Mesendoderm (in vitro differentiated cells): ENCODE results near the gene CANX.

ENCODE experiments used
- DNase-seq: peaks from one replicate; pipeline ENCODE4 v3.0.0; 2013
- H2AK5ac ChIP-seq: 2 replicates; pipeline ENCODE4 v1.6.1; 2013; ENCODE audit warnings: low read length, inconsistent platforms
- H2BK120ac ChIP-seq: 2 replicates; pipeline ENCODE4 v1.6.1; 2013; ENCODE audit warnings: low read depth, mild to moderate bottlenecking, low read length, moderate library complexity, mixed read lengths
- H2BK15ac ChIP-seq: replicated peaks from 2 replicates; pipeline ENCODE4 v1.6.1; 2013; ENCODE audit warnings: low read depth, mild to moderate bottlenecking, moderate library complexity
- H2BK5ac ChIP-seq: 2 replicates; pipeline ENCODE4 v1.6.1; 2013; ENCODE audit warnings: low read length, inconsistent platforms
- H3K18ac ChIP-seq: 2 replicates; pipeline ENCODE4 v1.6.1; 2013; ENCODE audit warnings: mild to moderate bottlenecking, low read length, mixed read lengths
- H3K23ac ChIP-seq: one replicate; pipeline ENCODE4 v1.6.1; 2013; ENCODE audit warnings: low read length
- H3K27ac ChIP-seq: 2 replicates; pipeline ENCODE4 v1.5.1; 2013; ENCODE audit warnings: low read depth, mild to moderate bottlenecking, inconsistent platforms, low read length, moderate library complexity
- H3K27me3 ChIP-seq: 2 replicates; pipeline ENCODE4 v1.6.1; 2013; ENCODE audit warnings: low read length, control low read depth, mild to moderate bottlenecking, inconsistent platforms; ENCODE audit not compliant: insufficient read depth, poor library complexity
- H3K36me3 ChIP-seq: 2 replicates; pipeline ENCODE4 v1.6.1; 2013; ENCODE audit warnings: low read length, inconsistent platforms; ENCODE audit not compliant: control insufficient read depth, insufficient read depth
- H3K4ac ChIP-seq: one replicate; pipeline ENCODE4 v1.6.1; 2013; ENCODE audit warnings: low read depth, mild to moderate bottlenecking, low read length, moderate library complexity
- H3K4me1 ChIP-seq: 2 replicates; pipeline ENCODE4 v1.6.1; 2013; ENCODE audit warnings: low read depth, low read length, inconsistent platforms; ENCODE audit not compliant: control insufficient read depth
- H3K4me2 ChIP-seq: 2 replicates; pipeline ENCODE4 v1.6.1; 2013; ENCODE audit warnings: low read length
- H3K4me3 ChIP-seq: 2 replicates; pipeline ENCODE4 v1.5.1; 2013; ENCODE audit warnings: mild to moderate bottlenecking, low read length
- H3K56ac ChIP-seq: one replicate; pipeline ENCODE4 v1.6.1; 2013; ENCODE audit warnings: low read length
- H3K79me1 ChIP-seq: 2 replicates; pipeline ENCODE4 v1.6.1; 2013; ENCODE audit warnings: low read length, inconsistent platforms
- H3K79me2 ChIP-seq: 2 replicates; pipeline ENCODE4 v1.6.1; 2013; ENCODE audit warnings: mild to moderate bottlenecking, low read length; ENCODE audit not compliant: control insufficient read depth, insufficient read depth
- H3K9ac ChIP-seq: 2 replicates; pipeline ENCODE4 v1.6.1; 2013; ENCODE audit warnings: low read length, inconsistent platforms
- H4K5ac ChIP-seq: one replicate; pipeline ENCODE4 v1.6.1; 2013; ENCODE audit warnings: low read length
- H4K8ac ChIP-seq: one replicate; pipeline ENCODE4 v1.6.1; 2013; ENCODE audit warnings: low read depth, mild to moderate bottlenecking, control low read depth, low read length, moderate library complexity
- WGBS: extraction: QIAGEN DNeasy Blood & Tissue Kit; methylation state at CpG from one replicate; pipeline ENCODE4 v1.1.7; 2013; ENCODE audit warnings: low lambda C conversion rate, missing lambda C conversion rate; ENCODE audit not compliant: insufficient coverage; ENCODE audit errors: extremely low coverage; 5-methylcytosine and 5-hydroxymethylcytosine counted together

CANX gene

GRCh38 chr5:179716286-179716685, 17.5 kb downstream of the CANX start:
- no CpG with 5 or more reads among the region's 1 CpG for WGBS
- Histone ChIP-seq H3K27me3 (no peaks in the 10 kb centered on the region), H3K36me3 (peaks cover 14% of the 10 kb centered on the region), H3K4ac (no peak overlapping the region), H4K8ac (no peak overlapping the region), H2BK5ac (no peak overlapping the region), H2AK5ac (no peak overlapping the region), H4K5ac (no peak overlapping the region), H3K27ac (no peak overlapping the region), H3K23ac (no peak overlapping the region), H3K79me1 (peaks cover 9% of the 10 kb centered on the region), H3K79me2 (peaks cover 3% of the 10 kb centered on the region), H3K4me1 (no peaks in the 10 kb centered on the region), H3K4me3 (no peak overlapping the region), H2BK15ac (no peak overlapping the region), H3K4me2 (no peak overlapping the region), H3K18ac (no peak overlapping the region), H2BK120ac (no peak overlapping the region), H3K9ac (no peak overlapping the region), H3K56ac (no peak overlapping the region)
- no peak for DNase-seq

DNA sequence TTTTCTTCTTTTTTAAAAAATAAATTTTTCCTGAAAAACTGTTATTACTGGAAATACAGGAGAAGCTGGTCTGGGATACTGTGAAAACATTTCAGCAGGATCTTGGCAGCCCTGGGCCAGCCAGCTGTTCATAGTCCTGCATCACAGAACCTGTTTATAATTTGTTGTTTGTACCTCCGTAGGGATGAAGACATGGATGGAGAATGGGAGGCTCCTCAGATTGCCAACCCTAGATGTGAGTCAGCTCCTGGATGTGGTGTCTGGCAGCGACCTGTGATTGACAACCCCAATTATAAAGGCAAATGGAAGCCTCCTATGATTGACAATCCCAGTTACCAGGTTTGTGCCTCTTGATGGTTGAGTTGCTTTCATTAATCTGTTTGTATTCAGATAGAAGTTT, 21.5 kb downstream of the CANX start:
- no peak overlapping the region for H2BK120ac ChIP-seq
- H3K56ac ChIP-seq: no peak overlapping the region
- no peak overlapping the region for H3K9ac ChIP-seq
- no peaks in the 10 kb centered on the region for H3K4me1 ChIP-seq
- no peak overlapping the region for H4K8ac ChIP-seq
- no CpG with 5 or more reads among the region's 2 CpGs for WGBS
- peaks cover 7% of the 10 kb centered on the region for H3K79me1 ChIP-seq
- H2AK5ac ChIP-seq: no peak overlapping the region
- DNase-seq: no peak
- no peak overlapping the region for H3K4ac ChIP-seq
- H3K4me3 ChIP-seq: no peak overlapping the region
- H2BK15ac ChIP-seq: no peak overlapping the region
- H4K5ac ChIP-seq: no peak overlapping the region
- no peaks in the 10 kb centered on the region for H3K27me3 ChIP-seq
- H3K36me3 ChIP-seq: peaks cover 35% of the 10 kb centered on the region
- H3K18ac ChIP-seq: no peak overlapping the region
- H3K23ac ChIP-seq: no peak overlapping the region
- H3K79me2 ChIP-seq: peaks cover 3% of the 10 kb centered on the region
- no peak overlapping the region for H3K4me2 ChIP-seq
- H3K27ac ChIP-seq: no peak overlapping the region
- H2BK5ac ChIP-seq: no peak overlapping the region

- no peak overlapping the region for H2BK5ac ChIP-seq
- WGBS: no CpG with 5 or more reads among the region's 4 CpGs
Observed at GRCh38 chr5:179724163-179724562, 25.4 kb downstream of the CANX start.

DNA sequence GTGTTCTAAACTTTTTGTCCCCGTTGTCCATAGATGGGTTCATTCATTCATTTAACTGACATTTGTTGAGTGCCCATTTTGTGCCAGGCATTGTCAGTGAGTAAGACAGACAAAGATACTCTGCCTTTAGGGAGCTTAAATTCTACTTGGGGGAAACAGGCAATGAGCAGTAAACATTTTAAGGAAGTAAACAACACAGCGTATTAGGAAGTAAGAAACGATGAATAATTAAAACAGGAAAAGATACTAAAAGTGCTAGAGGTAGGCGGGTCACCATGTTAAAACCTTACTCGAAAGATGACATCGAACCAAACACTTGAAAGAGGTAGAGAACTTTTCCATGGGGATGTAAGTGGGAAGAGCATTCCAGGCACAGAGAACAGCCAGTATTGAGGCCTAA, 28.3 kb downstream of the CANX start:
- Histone ChIP-seq H4K8ac (no peak overlapping the region), H2BK5ac (no peak overlapping the region), H3K4me2 (no peak overlapping the region), H3K56ac (no peak overlapping the region), H3K9ac (no peak overlapping the region), H2BK15ac (no peak overlapping the region), H3K27ac (no peak overlapping the region), H3K4me3 (no peak overlapping the region), H3K79me1 (no peaks in the 10 kb centered on the region), H3K27me3 (no peaks in the 10 kb centered on the region), H2AK5ac (no peak overlapping the region), H3K4ac (no peak overlapping the region), H2BK120ac (no peak overlapping the region), H3K79me2 (no peaks in the 10 kb centered on the region), H3K23ac (no peak overlapping the region), H3K36me3 (peaks cover 32% of the 10 kb centered on the region), H3K4me1 (no peaks in the 10 kb centered on the region), H4K5ac (no peak overlapping the region), H3K18ac (no peak overlapping the region)
- DNase-seq: no peak
- WGBS: no CpG with 5 or more reads among the region's 6 CpGs

More at GRCh38 chr5:179724163-179724562, 25.4 kb downstream of the CANX start:
- no peaks in the 10 kb centered on the region for H3K27me3 ChIP-seq
- no peak overlapping the region for H2BK120ac ChIP-seq
- no peak overlapping the region for H4K8ac ChIP-seq
- H3K9ac ChIP-seq: no peak overlapping the region
- no peak for DNase-seq
- no peak overlapping the region for H3K27ac ChIP-seq
- no peak overlapping the region for H2BK15ac ChIP-seq
- peaks cover 2% of the 10 kb centered on the region for H3K79me1 ChIP-seq
- H4K5ac ChIP-seq: no peak overlapping the region
- no peak overlapping the region for H3K56ac ChIP-seq
- H3K79me2 ChIP-seq: no peaks in the 10 kb centered on the region
- no peak overlapping the region for H3K18ac ChIP-seq
- H3K4me2 ChIP-seq: no peak overlapping the region
- no peak overlapping the region for H3K4me3 ChIP-seq
- H3K23ac ChIP-seq: no peak overlapping the region
- no peak overlapping the region for H3K4ac ChIP-seq
- no peaks in the 10 kb centered on the region for H3K4me1 ChIP-seq
- peaks cover 35% of the 10 kb centered on the region for H3K36me3 ChIP-seq
- no peak overlapping the region for H2AK5ac ChIP-seq

DNA sequence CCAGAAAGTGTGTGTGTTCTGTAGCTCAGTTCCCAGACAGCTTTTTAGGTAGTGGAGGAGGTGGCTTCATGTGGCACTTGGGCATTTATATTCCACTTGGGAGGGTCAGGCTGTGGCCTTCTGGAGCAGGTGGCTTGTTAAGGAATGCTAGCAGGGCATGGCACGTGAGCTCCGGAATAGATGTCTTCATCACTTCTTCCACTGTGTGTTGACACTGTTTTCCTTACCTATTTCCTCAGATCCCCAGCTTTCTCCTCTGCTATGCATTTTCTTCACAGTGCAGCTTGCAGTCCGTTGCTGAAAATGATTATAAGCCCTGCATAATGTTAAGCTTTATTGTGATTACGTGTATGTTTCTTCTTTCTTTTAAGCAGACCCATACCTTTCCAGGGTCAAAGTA, 30.5 kb downstream of the CANX start:
- Histone ChIP-seq H3K4me3 (no peak overlapping the region), H3K79me1 (no peaks in the 10 kb centered on the region), H3K18ac (no peak overlapping the region), H3K56ac (no peak overlapping the region), H3K23ac (no peak overlapping the region), H3K4me2 (no peak overlapping the region), H2BK15ac (no peak overlapping the region), H2BK120ac (no peak overlapping the region), H4K8ac (no peak overlapping the region), H2AK5ac (no peak overlapping the region), H3K36me3 (peaks cover 20% of the 10 kb centered on the region), H3K4ac (no peak overlapping the region), H3K4me1 (peaks cover 2% of the 10 kb centered on the region), H3K9ac (no peak overlapping the region), H3K79me2 (peaks cover 14% of the 10 kb centered on the region), H2BK5ac (no peak overlapping the region), H3K27ac (no peak overlapping the region), H3K27me3 (no peaks in the 10 kb centered on the region), H4K5ac (no peak overlapping the region)
- no peak for DNase-seq
- WGBS: no CpG with 5 or more reads among the region's 4 CpGs

DNA sequence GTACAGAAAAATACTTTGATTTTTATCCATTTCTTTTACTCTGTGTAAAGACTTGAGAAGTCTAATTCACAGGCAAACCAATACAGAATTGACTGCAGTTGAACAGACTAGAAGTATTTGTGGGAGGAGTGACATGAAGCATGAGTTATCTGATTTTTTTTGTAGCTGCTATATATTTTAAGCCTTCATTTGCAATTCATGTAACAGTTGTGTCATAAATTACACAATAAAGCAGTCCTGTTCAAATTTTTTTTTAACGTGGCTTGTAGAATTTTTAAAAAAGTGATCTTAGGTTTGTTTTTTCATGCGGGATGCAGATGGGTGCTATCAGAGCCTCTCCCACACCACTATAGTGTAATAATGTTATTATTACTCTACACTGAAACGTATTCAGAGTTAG, 31.0 kb downstream of the CANX start:
- Histone ChIP-seq H4K8ac (no peak overlapping the region), H3K4me3 (no peak overlapping the region), H3K27me3 (no peaks in the 10 kb centered on the region), H2BK5ac (no peak overlapping the region), H2BK15ac (no peak overlapping the region), H2AK5ac (no peak overlapping the region), H3K27ac (no peak overlapping the region), H3K4ac (no peak overlapping the region), H2BK120ac (no peak overlapping the region), H3K18ac (no peak overlapping the region), H3K56ac (no peak overlapping the region), H3K36me3 (peaks cover 16% of the 10 kb centered on the region), H3K79me2 (peaks cover 19% of the 10 kb centered on the region), H4K5ac (no peak overlapping the region), H3K79me1 (peaks cover 1% of the 10 kb centered on the region), H3K9ac (no peak overlapping the region), H3K23ac (no peak overlapping the region), H3K4me2 (no peak overlapping the region), H3K4me1 (peaks cover 3% of the 10 kb centered on the region)
- DNase-seq: no peak
- no CpG with 5 or more reads among the region's 3 CpGs for WGBS
